Colonic mucosa (tissue), 4 donors: ENCODE data around the gene SDK2. TPM values are rescaled to one million over a fixed set of nuclear protein-coding genes. Genes with fewer than 3 reads are reported as not detected.

Experiments used
- DNase-seq: peaks from one replicate; pipeline ENCODE4 v3.0.0-alpha.2; 2020
- H3K27ac ChIP-seq: fragments of 200-600 bp; one replicate; pipeline ENCODE4 v1.8.0; 2021
- H3K27me3 ChIP-seq: fragments of 200-600 bp; one replicate; pipeline ENCODE4 v1.8.0; 2021
- H3K36me3 ChIP-seq: fragments of 200-600 bp; one replicate; pipeline ENCODE4 v1.8.0; 2021
- H3K4me1 ChIP-seq: fragments of 200-600 bp; one replicate; pipeline ENCODE4 v1.8.0; 2021; ENCODE audit warnings: mild to moderate bottlenecking
- H3K4me3 ChIP-seq: fragments of 200-600 bp; one replicate; pipeline ENCODE4 v1.8.0; 2021
- H3K9ac ChIP-seq, 2 donors: one replicate each; pipeline ENCODE4 v1.7.0; 2013; ENCODE audit warnings: control low read depth in 2 of 2, low read depth in 2 of 2, low read length in 2 of 2
- H3K9me3 ChIP-seq: fragments of 200-600 bp; one replicate; pipeline ENCODE4 v1.8.0; 2021
- CTCF ChIP-seq: fragments of 200-600 bp; IDR thresholded peaks from one replicate; pipeline ENCODE4 v1.8.0; 2022; ENCODE audit warnings: antibody characterized with exemption, mild to moderate bottlenecking
- intact Hi-C: fragments of 100-400 bp; cut with DNase I; formaldehyde crosslinking; loops from one replicate; pipeline ENCODE4 v1.14.1; 2022
- total RNA-seq, 2 donors: library from RNA; stranded (reverse); fragmentation: NEBNext Ultra II Directional in 1 of 2; extraction: Animal tissue kit (Norgen Biotek cat#: 25700) in 1 of 2; gene quantifications; one replicate each; pipeline ENCODE4 v1.2.1, GENCODE V29; 2021
- donor health status: healthy.
- donor health status: DM: no; HTN: no; CAD: no.
- donor health status: DM: no; HTN: no; CAD: no.

Gene SDK2
- total RNA-seq, 2 donors from 2014 or later, result 0.94 to 1.2 TPM

- Histone ChIP-seq H3K4me1 (no peaks in the 10 kb centered on the region), H3K4me3 (no peak overlapping the region), H3K9me3 (no peaks in the 10 kb centered on the region), H3K27ac (no peak overlapping the region), H3K27me3 (no peaks in the 10 kb centered on the region), H3K9ac (no peak overlapping the region), H3K36me3 (no peaks in the 10 kb centered on the region)
- TF ChIP-seq CTCF, result no peak
- DNase-seq, result no peak
- intact Hi-C loops, result no loop called here
Measured at GRCh38 chr17:73632513-73632912, 11.7 kb downstream of the SDK2 start.

- DNase-seq, result no peak
- no peak overlapping the region for H3K4me3 ChIP-seq
- H3K4me1 ChIP-seq, result no peaks in the 10 kb centered on the region
- H3K27me3 ChIP-seq, result no peaks in the 10 kb centered on the region
- no peak for TF ChIP-seq CTCF
- H3K36me3 ChIP-seq, result no peaks in the 10 kb centered on the region
- H3K27ac ChIP-seq, result no peak overlapping the region
- no peaks in the 10 kb centered on the region for H3K9me3 ChIP-seq
- H3K9ac ChIP-seq, result no peak overlapping the region
- intact Hi-C loops, result no loop called here
Measured at GRCh38 chr17:73630965-73631595, 13.2 kb downstream of the SDK2 start.

- Histone ChIP-seq H3K27ac (no peak overlapping the region), H3K4me3 (no peak overlapping the region), H3K9me3 (no peaks in the 10 kb centered on the region), H3K27me3 (no peaks in the 10 kb centered on the region), H3K4me1 (no peaks in the 10 kb centered on the region), H3K36me3 (no peaks in the 10 kb centered on the region), H3K9ac (no peak overlapping the region)
- no peak for DNase-seq
- intact Hi-C loops, result no loop called here
- no peak for TF ChIP-seq CTCF
Measured at GRCh38 chr17:73630531-73630930, 13.7 kb downstream of the SDK2 start.

DNA sequence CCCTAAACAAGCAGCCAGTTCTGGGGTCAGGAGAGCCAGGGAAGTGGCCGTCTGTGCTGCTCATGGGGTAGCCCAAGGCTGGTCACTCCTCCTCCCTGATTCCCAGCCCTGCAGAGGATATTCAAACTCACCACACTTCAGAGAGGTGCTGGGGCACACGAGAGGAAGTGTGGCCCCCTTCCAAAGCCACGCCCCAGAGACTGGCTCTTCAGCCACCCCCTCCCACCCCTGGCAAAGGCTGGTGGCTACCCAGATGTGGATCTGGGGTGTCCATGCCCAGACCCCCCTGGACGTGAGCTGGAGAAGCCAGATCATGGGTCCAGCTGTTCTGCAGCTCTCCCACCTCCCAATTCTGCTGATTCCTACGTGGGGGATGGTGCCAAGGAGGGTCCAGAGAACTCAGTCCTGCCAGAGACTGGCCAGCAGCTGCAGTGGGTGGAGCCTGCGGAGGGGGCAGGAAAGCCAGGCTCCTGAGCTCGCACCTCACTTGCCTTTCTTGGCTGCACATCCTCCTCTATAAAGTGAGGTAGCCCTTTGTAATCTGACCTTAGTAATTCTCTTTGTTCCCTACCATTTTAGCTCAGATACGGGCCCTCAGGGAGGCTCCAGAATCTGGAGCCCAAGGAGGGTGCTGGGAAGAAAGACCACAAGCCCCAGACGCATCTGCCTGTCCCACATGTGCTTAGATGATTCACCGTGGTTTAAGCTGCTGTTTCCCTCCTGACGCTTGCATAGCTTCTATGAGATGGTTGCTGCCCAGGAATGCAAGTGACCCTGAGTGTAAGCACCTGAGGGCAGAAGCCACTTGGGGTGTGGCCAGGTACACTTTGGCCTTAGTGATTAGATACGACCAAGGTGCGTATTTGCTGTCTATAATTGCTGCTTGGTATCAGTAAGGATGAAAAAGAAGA lies 15.3 kb downstream of the SDK2 start:
- H3K27ac ChIP-seq, result no peak overlapping the region
- DNase-seq, result no peak
- H3K9me3 ChIP-seq, result no peaks in the 10 kb centered on the region
- no peaks in the 10 kb centered on the region for H3K36me3 ChIP-seq
- intact Hi-C loops, result no loop called here
- H3K9ac ChIP-seq, result no peak overlapping the region
- TF ChIP-seq CTCF, result no peak
- no peaks in the 10 kb centered on the region for H3K4me1 ChIP-seq
- H3K27me3 ChIP-seq, result no peaks in the 10 kb centered on the region
- no peak overlapping the region for H3K4me3 ChIP-seq

- no peak for DNase-seq
- Histone ChIP-seq H3K9ac (no peak overlapping the region), H3K4me1 (no peaks in the 10 kb centered on the region), H3K9me3 (no peaks in the 10 kb centered on the region), H3K27me3 (no peaks in the 10 kb centered on the region), H3K27ac (no peak overlapping the region), H3K36me3 (no peaks in the 10 kb centered on the region), H3K4me3 (no peak overlapping the region)
- TF ChIP-seq CTCF, result no peak
- intact Hi-C loops, result no loop called here
Measured at GRCh38 chr17:73625991-73626673, 18.1 kb downstream of the SDK2 start.
